ENCODE measurements around the gene FOXF2.
A peak's percentile ranks its signal among the peaks of the same experiment; 100 is the strongest.

The FOXF2 gene

DNA sequence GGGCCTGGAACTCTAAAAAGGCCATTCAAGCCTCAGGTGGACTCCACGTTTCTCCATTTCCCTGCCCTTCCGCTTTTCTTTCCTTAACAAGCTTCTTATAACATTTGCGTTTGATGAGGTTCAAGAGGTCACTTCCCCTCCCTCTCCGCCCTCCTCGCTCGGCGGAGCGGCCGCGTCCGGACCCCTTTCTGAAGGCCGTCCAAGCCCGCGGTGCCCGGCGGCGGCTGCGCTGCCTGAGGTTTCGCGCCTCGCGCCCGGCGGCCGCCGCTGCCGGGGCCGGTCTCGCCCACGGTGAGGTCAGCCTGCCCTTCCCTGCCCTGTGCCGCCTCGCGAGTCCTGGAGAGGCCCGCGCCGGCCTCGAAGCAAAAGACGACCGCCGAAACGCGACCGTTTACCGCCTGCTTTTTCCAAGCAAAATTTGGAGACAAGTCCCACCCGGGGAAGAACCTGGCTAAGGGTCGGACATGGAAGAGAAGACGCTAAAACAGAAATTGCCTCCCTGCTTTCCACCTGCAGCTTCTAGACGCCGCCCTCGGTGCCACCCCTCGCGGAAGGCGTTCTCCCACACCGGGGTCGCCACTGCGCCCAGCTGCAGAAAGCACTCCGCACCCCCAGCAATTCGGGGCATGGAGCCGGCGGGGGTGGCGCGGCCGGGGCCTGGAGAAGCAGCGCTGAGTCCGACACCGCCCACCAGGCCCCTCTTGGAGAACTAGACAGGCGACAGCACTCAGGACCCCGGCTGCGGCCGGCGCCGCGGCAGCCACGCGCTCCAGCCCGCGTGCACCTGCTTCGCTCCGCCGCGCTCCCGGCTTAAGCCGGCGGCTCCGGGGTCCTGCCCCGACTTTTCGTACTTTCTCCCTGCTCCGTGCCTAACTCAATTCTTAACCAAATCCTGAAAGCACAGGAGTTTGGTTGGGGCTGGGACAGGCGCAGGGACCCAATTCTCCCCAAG, 11.0 kb upstream of the FOXF2 start:
- no peak for DNase-seq (ENCODE audit: low spot score)

DNA sequence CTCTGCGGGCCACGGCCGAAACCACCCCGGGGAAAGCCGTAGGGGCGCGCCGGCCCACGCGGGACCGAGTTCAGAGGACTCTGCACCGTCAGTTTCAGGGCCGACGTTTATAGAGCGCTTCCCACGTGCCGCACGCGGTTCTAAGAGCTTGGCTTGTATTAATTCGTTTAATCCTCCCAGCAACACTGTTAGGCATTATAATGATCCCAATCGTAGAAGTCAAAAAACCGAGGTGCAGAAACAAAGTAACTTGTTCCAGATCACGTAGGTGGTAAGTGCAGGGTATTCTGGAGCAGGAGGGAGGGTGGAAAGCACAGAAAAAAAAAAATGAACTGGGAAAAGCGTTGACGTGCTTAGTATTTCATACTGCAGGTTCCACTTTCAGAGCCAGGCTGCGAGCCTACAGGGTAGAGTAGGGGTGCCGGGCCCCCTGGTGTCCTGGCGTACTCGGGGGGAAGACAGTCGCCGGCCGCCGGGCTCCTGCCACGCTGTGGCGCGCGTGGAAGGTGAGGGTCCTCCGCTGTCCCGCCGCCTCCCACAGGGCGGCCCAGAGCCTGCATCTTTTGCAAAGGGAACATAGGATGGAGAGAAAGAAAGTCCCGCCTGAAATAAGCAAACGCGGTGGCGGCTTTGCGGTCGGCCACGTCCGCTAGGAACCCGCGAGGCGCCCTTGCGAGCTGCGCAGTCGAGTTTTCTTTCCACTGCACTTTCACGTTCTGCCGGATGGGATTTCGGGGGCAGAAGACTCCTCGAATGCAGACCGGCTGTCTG, 10.2 kb upstream of the FOXF2 start:
- DNase-seq (ENCODE audit: low spot score), result no peak

DNA sequence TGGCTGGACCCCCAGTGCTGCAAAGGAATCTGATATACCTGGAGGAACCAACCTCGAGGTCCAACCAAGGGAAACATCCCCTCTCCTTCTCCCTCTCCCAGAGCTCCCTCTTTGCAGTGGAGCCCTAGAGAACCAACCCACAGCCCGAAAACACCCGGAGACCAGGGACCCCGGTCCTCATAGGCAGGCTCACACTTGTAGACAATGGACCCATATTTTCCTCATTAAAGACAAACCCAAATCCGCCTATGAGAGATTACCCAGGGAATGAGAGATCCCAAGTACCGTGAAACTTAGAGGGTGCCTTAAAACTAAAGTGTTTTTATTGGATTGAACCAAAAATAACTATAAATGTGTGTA, 9.6 kb upstream of the FOXF2 start:
- no peak for DNase-seq (ENCODE audit: low spot score)

DNA sequence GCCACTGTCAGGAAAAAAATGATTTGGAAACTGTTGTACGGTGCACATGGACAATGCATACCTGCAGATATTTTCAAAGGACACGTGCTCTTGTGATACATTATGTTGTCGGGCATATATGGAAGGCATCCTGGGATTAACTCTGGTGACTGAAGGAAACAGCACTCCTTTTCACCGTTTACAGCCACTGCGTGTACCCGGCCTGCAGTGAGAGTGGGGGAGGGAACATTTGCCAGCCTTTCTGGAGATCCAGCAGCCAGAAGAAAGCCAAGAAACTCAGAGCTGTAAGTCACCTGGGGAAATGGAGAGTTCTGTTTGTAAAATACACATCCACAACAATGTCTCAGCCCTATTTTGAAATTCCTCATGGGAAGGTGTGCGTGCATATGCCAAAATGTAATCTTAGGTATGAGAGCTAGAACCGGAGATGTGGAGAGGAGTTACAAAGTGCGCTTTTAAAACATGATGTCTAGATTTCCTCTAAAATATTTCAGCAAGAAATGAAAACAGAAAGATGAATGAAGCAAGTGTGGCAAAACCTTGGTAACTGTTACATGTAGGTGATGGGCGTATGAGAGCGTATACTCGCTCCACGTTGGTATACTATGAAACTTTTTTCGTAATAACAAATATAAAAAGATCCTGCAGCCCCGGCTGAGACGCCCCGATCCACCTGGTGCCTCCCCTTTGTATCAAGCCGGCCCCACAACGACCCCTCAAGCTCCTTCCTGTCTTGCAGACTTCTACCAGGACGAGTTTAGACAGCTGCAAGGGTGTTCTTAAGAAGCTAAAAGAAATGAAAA, 8.6 kb upstream of the FOXF2 start:
- DNase-seq (ENCODE audit: low spot score), result no peak

DNA sequence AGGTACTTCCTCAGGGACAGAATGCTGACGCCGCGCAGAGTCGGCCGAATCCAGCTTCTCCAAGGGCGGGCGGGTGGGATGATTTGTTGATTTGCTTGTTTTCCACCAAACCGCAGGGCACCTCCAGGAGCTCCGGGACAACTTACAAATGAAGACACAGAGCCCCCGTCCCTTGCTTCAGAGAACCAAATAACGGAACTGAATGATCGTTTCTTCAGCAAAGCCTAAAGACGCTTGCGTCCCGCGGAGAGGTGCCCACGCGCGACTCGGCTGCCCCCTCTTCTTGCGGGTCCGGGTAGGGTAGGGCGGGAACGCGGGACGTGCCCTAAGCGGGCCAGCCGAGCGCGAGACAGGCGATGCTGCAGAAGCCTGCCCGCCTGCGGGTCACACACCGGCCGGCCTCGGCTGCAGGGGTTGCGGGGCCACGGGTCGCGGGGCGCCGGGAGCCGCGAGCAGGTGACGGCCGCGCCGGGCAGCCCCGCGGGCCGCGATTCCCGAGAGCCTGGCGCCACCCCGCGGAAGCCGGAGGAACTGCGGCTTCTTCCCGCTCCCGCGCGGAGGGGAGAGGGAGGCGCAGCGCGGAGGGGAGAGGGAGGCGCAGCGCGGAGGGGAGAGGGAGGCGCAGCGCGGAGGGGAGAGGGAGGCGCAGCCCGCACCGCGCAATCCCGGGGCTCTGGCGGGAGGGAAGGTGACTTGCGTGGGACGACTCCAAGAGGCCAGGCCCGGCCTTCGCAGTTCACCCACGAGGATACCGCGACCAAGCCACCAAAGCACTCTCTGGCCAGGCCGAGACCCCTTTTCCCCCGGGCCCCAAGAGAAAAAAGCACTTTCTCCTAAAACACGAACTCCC, 7.7 kb upstream of the FOXF2 start:
- DNase-seq (ENCODE audit: low spot score), result peak; percentile 74

DNA sequence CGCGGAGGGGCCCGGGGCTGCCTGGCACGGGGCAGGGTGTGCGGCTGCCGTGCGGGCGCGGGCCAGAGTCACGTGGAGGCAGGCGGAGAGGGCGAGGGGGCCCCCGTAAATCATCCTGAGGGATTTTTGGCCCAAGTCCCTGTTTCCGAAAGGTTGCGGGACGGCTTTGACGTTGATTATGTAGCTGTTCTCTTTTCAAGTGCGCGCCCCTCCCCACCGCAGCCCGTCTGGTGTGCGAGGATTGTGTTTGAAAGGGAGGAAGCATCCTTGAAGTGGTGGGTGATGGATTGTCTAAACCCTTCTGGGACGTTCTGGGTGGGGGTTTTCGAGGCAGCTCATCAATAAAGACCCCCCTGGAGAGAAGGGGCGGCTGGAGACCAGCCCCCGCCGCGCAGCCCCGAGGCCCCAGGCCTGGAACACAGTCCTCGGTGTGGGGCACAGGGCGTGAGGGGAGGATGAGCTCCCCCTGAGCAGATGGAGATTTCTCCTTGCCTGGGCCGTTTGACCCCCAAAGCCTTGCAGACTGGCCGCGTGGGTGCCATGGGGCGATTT, 7.0 kb upstream of the FOXF2 start:
- DNase-seq (ENCODE audit: low spot score), result no peak

DNA sequence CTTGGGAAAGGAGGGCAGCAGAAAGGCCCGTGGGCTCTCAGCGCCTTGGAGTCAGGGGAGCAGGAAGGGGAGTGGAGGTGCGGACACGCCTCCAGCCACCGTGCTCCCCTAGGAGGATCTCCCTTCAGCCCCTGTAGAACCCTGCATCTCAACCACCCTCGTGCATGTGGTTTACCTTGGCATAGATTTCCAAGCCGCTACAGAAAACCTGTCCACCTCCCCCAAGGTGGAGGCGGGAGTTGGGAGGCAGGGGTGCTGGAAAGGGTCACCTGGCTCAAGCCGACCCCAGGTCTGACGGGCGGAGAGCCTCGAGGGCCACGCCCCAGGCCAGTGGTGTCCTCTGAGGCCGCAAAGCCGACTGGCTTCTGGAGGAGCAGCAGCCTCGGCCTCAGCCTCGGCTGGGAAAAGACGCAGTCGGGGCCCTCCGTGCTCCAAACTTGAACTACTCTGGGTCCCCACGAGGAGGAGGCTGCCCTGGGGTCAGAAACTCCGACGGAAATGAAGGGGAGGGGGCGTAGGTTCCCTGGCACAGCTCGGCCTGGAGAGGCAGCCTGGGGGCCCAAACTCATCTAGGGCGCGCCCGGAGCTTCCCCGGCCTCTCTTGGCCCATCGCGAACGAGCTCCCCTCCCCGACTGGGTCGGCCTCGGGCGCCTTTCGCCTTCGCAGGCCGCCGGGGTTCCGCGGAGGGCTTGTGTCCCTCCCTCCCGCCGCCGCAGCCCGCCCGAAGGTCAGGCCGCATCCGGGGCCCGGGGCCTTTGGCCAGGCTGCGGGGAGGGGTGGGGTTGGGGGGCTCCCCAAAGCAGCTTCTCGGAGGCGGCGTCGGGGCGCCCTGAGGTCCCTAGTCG, 6.3 kb upstream of the FOXF2 start:
- DNase-seq (ENCODE audit: low spot score), result no peak

DNA sequence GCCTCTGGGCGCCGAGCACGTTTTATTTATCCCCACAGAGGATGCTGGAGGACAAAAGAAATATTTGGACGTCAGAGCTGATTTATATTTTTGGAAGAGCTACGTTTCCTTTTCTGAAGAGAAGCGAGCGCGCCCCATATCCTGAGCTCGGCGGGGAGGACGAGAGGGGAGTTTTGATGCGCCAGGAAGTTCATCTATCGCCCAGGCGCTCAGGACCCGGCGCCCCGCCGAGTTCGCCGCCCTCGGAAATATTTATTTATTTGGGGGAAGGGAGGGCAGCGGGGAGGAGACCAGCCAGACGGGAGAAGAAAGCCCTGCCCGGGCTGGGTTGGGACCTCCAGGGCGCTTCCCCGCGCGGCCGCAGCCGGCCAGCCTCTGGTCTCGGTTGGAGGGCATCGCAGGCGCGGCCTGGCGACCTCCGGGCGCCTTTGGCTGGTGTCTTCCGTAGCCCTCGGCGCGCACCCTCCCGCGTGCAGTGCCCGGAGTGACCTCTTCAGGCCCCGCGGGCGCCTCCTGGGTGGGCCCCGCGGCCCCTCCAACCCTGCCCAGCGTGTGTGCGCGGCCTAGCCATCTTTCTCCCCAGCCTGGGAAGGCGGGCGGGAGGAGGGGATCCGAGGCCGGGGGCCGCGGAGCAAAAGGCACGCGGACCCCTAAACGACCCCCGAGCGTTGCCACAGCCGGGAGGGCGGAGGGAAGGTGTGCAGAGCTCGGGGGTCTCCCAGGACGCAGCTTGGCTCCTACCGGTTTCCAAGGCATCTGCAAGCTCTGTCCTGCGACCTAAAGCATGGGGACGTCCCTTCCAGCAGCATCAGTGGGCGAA, 5.4 kb upstream of the FOXF2 start:
- no peak for DNase-seq (ENCODE audit: low spot score)

DNA sequence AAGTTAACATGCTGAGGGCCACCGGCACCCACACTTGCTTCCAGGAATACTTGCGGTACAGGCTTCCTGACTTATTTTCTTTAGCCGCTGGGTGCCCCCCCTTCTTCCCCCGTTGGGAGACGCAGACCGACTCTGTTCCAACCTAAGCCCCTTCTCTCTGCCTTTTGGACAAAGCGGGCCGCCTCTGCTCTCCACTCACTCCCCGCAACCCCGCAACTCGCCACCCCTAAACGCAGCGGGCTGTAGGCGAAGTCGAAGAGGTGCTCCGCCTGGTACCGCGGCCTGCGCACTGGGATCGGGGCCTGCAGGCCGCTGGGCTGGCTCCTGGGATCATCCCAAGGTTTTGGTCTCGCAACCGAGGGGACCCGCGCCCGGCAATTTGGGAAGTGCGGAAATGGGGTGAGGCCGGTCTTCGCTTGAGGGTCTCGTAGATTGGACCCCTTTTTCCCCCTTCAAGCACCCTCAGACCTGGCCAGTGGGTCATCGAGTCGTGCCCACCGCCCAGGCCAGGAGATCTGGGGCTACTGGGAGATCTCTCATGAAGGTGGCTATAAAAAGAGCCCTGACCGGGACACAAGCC, 4.7 kb upstream of the FOXF2 start:
- no peak for DNase-seq (ENCODE audit: low spot score)

DNA sequence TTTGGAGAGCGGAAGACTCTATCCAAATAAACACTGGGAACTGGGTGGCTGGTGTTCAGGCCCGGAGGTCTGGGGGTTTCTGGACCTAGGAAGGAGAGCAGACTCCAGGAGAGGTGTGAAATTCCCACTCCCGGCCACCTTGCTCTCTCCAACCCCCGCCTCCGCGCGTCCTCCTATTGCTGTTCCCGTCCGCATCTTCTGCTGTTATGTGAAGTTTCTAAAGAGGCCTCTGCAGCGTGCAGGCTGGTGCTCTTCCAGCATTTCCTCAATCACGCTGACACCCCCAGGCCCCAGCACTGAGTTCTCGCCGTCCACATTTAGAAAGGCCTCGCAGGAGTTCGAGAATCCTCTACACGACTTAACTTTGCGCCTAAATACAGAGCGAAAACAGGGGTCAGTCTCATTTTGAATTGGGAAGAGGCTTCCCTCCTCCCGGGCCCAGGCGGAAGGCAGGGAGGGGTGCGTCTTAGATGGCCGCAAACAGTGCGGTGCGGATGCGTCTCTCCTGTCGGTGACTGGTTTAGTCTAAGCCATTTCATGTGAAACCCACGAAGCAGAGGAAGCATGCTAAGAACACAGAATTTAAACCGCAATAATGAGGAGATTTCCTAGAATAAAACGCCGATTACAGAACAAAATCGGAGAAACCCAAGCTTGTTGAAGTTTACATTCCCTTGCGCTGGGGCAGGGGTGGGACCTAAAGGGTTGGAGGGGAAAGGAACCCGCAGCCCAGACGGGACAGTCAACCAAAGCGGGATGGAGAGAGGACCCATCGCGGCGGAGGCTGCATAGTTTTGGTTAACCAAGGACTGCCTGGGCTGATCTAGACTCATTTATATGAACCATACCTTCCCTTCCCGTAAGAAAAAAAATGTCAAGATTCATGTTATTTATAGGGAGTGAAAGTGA, 4.0 kb upstream of the FOXF2 start:
- DNase-seq (ENCODE audit: low spot score), result no peak

DNA sequence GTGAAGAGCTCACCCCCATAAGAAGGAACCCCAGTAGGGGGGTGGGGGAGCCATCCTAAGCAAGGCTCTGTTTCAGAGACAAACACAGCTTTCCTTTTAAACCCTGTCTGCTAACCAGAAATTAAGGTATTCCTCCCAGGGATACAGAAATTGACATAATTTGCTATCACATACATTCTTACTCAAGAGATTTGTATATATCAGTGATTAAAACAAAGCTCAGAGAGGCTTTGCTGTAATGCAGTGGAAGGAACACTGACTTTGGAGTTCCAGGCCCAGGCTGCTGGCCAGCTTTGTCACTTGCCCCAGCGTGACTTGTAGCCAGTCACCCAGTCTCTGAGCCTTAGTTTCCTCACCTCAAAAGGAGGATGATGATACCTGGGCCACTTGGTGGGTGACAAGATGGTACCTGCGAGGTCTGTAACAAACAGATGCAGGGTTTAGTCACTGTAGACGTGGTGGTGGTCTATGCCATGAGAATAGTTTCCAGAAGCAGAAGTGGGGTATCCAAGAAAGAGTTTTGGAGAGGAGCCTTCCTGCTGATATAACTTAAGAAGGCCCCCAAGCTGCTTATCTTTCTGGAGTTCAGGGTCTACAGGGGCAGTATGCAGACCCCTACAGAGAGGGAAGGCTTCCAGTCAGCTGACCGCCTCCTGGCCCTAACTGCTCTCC, 3.2 kb upstream of the FOXF2 start:
- no peak for DNase-seq (ENCODE audit: low spot score)

DNA sequence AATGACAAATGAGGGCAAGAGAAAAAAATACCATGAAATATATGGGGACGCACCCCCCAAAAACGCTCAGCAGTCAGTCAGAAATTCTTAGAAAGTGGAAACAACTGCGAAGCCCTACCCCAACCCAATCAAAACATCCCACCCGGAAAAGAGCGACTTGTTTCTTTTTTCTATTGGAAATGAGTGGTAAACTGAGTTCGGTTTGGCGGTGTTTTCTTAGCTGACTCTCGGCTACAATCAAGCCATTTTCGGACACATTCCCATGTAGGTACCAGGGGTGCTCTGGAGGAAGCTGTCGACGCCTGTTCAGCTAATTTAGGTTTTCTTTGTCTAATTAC, 1.9 kb upstream of the FOXF2 start:
- no peak for DNase-seq (ENCODE audit: low spot score)

DNA sequence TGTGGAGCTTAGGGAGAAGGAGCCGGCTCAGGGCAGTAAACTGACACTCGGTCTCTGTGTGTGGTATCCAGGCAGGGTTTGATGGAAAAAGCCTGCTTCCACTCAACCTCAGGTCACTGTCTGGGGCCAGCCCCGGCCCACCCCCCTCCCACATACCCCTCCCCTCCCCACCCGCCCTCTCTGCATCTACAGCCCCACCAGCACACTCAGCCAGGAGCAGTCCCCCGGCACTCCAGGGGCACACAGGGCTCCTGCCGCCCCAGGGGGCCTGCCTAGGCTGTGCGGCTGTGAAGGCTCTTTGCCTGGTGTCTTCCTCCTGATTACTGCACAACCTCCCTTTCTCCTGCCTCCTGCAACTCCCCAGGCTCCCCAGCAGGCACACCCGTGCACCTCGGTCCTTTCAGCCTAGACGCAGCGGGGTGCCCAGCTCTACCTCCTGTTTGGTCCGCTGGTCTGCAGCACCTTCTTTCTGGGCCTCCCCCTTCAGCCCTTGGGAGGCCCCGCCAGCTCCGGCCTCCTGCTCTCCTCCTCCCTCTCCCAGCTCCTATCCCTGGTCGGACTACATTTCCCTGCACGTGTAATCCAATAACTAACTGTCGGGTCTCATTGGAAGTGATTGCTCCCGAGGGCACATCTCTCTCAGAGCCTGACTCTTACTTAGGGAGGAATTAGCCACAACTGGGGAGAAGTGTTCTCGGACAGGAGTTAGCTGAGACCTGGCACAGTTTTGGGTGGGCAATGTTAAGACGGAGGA, 1.3 kb upstream of the FOXF2 start:
- no peak for DNase-seq (ENCODE audit: low spot score)

DNA sequence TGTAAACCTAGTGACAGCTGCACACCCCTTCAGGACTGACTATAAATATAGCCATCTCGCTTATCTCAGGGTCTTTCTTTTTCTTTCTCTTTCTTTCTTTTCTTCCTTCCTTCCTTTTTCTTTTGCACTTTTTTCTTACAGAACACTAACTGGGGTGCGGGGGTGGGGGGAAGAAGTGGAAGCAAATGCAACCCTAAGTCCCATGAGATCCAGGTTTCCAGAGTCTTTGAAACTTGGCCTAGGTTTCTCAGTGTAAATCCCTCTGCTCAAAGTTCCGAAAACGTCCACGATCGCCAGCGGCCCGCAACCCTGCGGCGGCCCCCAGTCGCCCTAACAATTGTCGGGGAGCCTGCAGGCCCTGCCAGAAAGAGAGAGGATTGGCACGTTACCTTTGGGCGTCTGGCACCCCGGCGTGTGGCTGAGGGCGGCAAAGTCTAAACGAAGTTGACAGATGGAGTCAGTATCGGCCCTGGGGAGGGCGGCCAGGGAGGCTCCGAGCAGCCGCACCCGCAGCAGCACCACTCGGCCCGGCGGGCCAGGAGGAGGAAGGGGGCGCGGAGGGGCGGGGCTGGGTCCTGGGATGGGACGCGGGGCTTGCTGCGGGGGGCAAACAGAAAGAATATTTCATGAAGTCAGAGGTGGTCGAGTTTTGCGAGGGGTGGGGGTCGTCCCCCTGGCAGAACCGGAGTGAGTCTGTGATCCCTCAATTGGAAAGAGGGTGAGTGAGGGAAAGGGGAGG, 577 bp upstream of the FOXF2 start:
- no peak for DNase-seq (ENCODE audit: low spot score)

DNA sequence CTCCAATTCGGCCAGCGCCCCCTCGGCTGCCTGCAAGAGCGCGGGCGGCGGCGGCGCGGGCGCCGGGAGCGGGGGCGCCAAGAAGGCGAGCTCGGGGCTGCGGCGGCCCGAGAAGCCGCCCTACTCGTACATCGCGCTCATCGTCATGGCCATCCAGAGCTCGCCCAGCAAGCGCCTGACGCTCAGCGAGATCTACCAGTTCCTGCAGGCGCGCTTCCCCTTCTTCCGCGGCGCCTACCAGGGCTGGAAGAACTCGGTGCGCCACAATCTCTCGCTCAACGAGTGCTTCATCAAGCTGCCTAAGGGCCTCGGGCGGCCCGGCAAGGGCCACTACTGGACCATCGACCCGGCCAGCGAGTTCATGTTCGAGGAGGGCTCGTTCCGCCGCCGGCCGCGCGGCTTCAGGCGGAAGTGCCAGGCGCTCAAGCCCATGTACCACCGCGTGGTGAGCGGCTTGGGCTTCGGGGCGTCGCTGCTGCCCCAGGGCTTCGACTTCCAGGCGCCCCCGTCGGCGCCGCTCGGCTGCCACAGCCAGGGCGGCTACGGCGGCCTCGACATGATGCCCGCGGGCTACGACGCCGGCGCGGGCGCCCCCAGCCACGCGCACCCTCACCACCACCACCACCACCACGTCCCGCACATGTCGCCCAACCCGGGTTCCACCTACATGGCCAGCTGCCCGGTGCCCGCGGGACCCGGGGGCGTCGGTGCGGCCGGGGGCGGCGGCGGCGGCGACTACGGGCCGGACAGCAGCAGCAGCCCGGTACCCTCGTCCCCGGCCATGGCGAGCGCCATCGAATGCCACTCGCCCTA, 963 bp downstream of the FOXF2 start:
- DNase-seq (ENCODE audit: low spot score), result no peak

All from LoVo (cell line).